Breast epithelium (tissue), 4 donors: ENCODE results near the gene OR11A1. TPM values are rescaled to one million over a fixed set of nuclear protein-coding genes. Genes with fewer than 3 reads are reported as not detected.
"Not testable (repeated sequence)": the region's sequence is repeated elsewhere in the genome, so short reads cannot be mapped to it uniquely, and the experiment has no call there.

Experiments used
- DNase-seq, 2 donors: peaks; one replicate each; pipeline ENCODE4 v3.0.0-alpha.2; 2019; ENCODE audit warnings: low spot score in 2 of 2
- H3K27ac ChIP-seq, 2 donors: fragments of 200-600 bp; sonication (generic) in 1 of 2; one replicate each; pipeline ENCODE4 v1.5.1; 2016 to 2019; ENCODE audit warnings: mild to moderate bottlenecking in 1 of 2
- H3K27me3 ChIP-seq, 2 donors: fragments of 200-600 bp; sonication (generic) in 1 of 2; one replicate each; pipeline versions ENCODE4 v1.5.1 to v1.6.0; 2017 to 2019; ENCODE audit warnings: control low read depth in 1 of 2, mild to moderate bottlenecking in 1 of 2
- H3K36me3 ChIP-seq: fragments of 200-600 bp; one replicate; pipeline ENCODE4 v1.5.1; 2019
- H3K4me1 ChIP-seq, 2 donors: fragments of 200-600 bp; sonication (generic); one replicate each; pipeline ENCODE4 v1.5.1; 2016 to 2019; ENCODE audit warnings: control low read depth in 1 of 2
- H3K4me3 ChIP-seq, 3 donors: fragments of 200-600 bp; sonication (generic); 1 replicate in 2 of 3; 2 replicates in 1 of 3; pipeline ENCODE4 v1.5.1; 2016 to 2019; ENCODE audit warnings: mild to moderate bottlenecking in 3 of 3, moderate library complexity in 2 of 3
- H3K9me3 ChIP-seq, 2 donors: fragments of 200-600 bp; sonication (generic) in 1 of 2; one replicate each; pipeline ENCODE4 v1.5.1; 2016 to 2019; ENCODE audit warnings: control low read depth in 1 of 2
- POLR2A ChIP-seq: fragments of 450-650 bp; IDR thresholded peaks from one replicate; pipeline ENCODE4 v1.6.1; 2016; ENCODE audit warnings: antibody characterized with exemption, mild to moderate bottlenecking, moderate library complexity
- POLR2AphosphoS5 ChIP-seq, 3 donors: sonication (generic); formaldehyde crosslinking; IDR thresholded peaks; one replicate each; pipeline ENCODE4 v1.6.1; 2017; ENCODE audit warnings: antibody characterized with exemption in 3 of 3
- intact Hi-C: fragments of 100-400 bp; cut with DNase I; formaldehyde crosslinking; loops from one replicate; pipeline ENCODE4 v1.15.1; 2023; ENCODE audit warnings: low total_unique reads
- total RNA-seq, 3 donors: library from RNA; depleted of rRNA; stranded (reverse); fragments of >200 nt; gene quantifications; one replicate each; pipeline ENCODE4 v1.1.0, GENCODE V29; 2016
- TF ChIP-seq, protein P1 (sequence below), 3 donors: fragments of 450-650 bp; IDR thresholded peaks; one replicate each; pipeline ENCODE4 v1.5.1; 2016 to 2017; ENCODE audit warnings: antibody characterized with exemption in 3 of 3, mild to moderate bottlenecking in 3 of 3, moderate library complexity in 3 of 3

The OR11A1 gene
- total RNA-seq, 3 donors from 2014 or later: not detected

DNA sequence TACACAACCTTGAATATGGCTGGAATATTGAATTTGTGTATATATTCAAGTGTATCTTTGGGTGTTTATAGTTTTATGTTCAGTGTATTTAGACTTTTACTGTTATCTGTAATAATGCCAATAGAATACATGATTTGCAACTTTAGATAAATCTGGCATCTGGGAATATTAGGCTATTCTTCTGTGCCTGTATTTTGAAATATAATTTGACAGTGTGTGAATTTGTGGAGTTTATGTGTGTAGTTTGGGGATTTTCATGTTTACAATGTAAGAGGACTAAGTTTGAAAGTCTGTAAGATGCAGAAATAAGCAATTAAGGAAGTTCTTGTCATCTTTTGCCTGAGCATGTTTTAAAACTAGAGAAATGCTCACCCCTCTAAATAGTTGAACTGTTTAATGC, 17.9 kb downstream of the OR11A1 start, which contains the start of gene OR10C1:
TSS of gene OR10C1 (plus strand) at position 301 of the 400 bp plus-strand sequence. CDS start 710 bp downstream, outside the sequence.
- H3K4me1 ChIP-seq: no peaks in the 10 kb centered on the region
- intact Hi-C loops: no loop called here
- H3K9me3 ChIP-seq: peaks cover 1 to 4% of the 10 kb centered on the region in 2 donors
- H3K4me3 ChIP-seq: no peak within 1 kb of the TSS
- H3K27ac ChIP-seq: no peak within 1 kb of the TSS
- TF ChIP-seq POLR2AphosphoS5 (IDR thresholded peaks at IDR 0.05) (no peak), POLR2A (no peak)
- no peaks in the 10 kb centered on the region for H3K36me3 ChIP-seq
- H3K27me3 ChIP-seq: no peaks in the 10 kb centered on the region
- DNase-seq: no peak

DNA sequence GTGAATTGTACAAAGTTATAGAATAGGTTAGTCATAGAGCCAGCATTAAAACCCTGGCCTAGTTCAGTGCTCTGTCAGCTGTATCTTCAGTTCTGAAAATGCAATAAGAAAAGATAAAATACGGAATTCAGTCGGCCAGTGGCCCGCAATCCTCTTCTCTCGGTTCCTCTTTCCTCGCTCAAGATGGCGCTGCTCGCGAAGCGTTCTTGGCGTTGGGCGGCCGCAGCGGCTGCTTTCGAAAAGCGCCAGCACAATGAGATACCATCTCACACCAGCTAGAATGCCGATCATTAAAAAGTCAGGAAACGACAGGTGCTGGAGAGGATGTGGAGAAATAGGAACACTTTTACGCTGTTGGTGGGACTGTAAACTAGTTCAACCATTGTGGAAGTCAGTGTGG, 20.1 kb downstream of the OR11A1 start:
- H3K4me1 ChIP-seq, H3K4me3 ChIP-seq, DNase-seq, H3K9me3 ChIP-seq, intact Hi-C loops, H3K27ac ChIP-seq, H3K27me3 ChIP-seq, H3K36me3 ChIP-seq: not testable (repeated sequence)

DNA sequence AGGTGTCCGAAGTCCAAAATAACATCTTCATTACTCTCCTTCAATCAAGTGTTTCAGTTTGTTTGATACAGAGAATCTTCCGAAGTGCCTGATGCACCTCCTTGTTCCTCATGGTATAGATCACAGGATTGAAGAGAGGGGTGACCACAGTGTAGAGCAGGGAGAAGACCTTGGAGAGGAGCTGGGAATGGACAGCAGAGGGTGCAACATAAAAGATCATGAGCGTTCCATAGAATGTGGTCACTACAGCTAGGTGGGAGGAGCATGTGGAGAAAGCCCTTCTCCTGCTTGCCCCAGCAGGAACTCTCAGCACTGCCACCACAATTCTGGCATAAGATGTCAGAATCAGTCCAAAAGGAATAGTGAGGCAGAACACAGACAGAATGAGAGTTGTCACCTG, 30.2 kb downstream of the OR11A1 start:
- H3K4me3 ChIP-seq: no peak overlapping the region
- TF ChIP-seq, protein P1, sequence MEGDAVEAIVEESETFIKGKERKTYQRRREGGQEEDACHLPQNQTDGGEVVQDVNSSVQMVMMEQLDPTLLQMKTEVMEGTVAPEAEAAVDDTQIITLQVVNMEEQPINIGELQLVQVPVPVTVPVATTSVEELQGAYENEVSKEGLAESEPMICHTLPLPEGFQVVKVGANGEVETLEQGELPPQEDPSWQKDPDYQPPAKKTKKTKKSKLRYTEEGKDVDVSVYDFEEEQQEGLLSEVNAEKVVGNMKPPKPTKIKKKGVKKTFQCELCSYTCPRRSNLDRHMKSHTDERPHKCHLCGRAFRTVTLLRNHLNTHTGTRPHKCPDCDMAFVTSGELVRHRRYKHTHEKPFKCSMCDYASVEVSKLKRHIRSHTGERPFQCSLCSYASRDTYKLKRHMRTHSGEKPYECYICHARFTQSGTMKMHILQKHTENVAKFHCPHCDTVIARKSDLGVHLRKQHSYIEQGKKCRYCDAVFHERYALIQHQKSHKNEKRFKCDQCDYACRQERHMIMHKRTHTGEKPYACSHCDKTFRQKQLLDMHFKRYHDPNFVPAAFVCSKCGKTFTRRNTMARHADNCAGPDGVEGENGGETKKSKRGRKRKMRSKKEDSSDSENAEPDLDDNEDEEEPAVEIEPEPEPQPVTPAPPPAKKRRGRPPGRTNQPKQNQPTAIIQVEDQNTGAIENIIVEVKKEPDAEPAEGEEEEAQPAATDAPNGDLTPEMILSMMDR (IDR thresholded peaks at IDR 0.05): no peak
- no peak for TF ChIP-seq POLR2A
- no peak for TF ChIP-seq POLR2AphosphoS5 (IDR thresholded peaks at IDR 0.05)
- H3K4me1 ChIP-seq: no peaks in the 10 kb centered on the region
- no peak for DNase-seq
- no peaks in the 10 kb centered on the region for H3K9me3 ChIP-seq
- no peak overlapping the region for H3K27ac ChIP-seq
- H3K36me3 ChIP-seq: no peaks in the 10 kb centered on the region
- no peaks in the 10 kb centered on the region for H3K27me3 ChIP-seq
- intact Hi-C loops: no loop called here

- H3K36me3 ChIP-seq: no peaks in the 10 kb centered on the region
- H3K4me3 ChIP-seq: no peak overlapping the region
- H3K9me3 ChIP-seq: peaks cover 0 to 6% of the 10 kb centered on the region in 2 donors
- no peaks in the 10 kb centered on the region for H3K4me1 ChIP-seq
- H3K27me3 ChIP-seq: no peaks in the 10 kb centered on the region
- H3K27ac ChIP-seq: no peak overlapping the region
- TF ChIP-seq, protein P1 (IDR thresholded peaks at IDR 0.05): no peak
- TF ChIP-seq POLR2A (no peak), POLR2AphosphoS5 (IDR thresholded peaks at IDR 0.05) (no peak)
- intact Hi-C loops: no loop called here
- no peak for DNase-seq
Observed at GRCh38 chr6:29425075-29425474, 31.8 kb downstream of the OR11A1 start.

- intact Hi-C loops: no loop called here
- H3K36me3 ChIP-seq: no peaks in the 10 kb centered on the region
- H3K4me3 ChIP-seq: no peak overlapping the region
- H3K9me3 ChIP-seq: peaks cover 0 to 6% of the 10 kb centered on the region in 2 donors
- no peaks in the 10 kb centered on the region for H3K4me1 ChIP-seq
- no peak for DNase-seq
- TF ChIP-seq POLR2A (no peak), POLR2AphosphoS5 (IDR thresholded peaks at IDR 0.05) (no peak)
- TF ChIP-seq, protein P1 (IDR thresholded peaks at IDR 0.05): no peak
- no peak overlapping the region for H3K27ac ChIP-seq
- H3K27me3 ChIP-seq: no peaks in the 10 kb centered on the region
Observed at GRCh38 chr6:29424575-29424974, 32.3 kb downstream of the OR11A1 start.

- no peak for DNase-seq
- intact Hi-C loops: no loop called here
- H3K36me3 ChIP-seq: no peaks in the 10 kb centered on the region
- H3K4me3 ChIP-seq: no peak overlapping the region
- no peak for TF ChIP-seq POLR2A
- TF ChIP-seq, protein P1 (IDR thresholded peaks at IDR 0.05): no peak
- no peak for TF ChIP-seq POLR2AphosphoS5 (IDR thresholded peaks at IDR 0.05)
- H3K4me1 ChIP-seq: no peaks in the 10 kb centered on the region
- peaks cover 0 to 6% of the 10 kb centered on the region in 2 donors for H3K9me3 ChIP-seq
- H3K27ac ChIP-seq: no peak overlapping the region
- H3K27me3 ChIP-seq: no peaks in the 10 kb centered on the region
Observed at GRCh38 chr6:29424168-29424567, 32.7 kb downstream of the OR11A1 start.
